ENCODE data around the gene DAG1. TPM values are rescaled to one million over a fixed set of nuclear protein-coding genes. Genes with fewer than 3 reads are reported as not detected.
A peak's percentile ranks its signal among the peaks of the same experiment; 100 is the strongest.

Gene DAG1
- total RNA-seq, 1 donor from 2014 or later = 118 TPM

DNA sequence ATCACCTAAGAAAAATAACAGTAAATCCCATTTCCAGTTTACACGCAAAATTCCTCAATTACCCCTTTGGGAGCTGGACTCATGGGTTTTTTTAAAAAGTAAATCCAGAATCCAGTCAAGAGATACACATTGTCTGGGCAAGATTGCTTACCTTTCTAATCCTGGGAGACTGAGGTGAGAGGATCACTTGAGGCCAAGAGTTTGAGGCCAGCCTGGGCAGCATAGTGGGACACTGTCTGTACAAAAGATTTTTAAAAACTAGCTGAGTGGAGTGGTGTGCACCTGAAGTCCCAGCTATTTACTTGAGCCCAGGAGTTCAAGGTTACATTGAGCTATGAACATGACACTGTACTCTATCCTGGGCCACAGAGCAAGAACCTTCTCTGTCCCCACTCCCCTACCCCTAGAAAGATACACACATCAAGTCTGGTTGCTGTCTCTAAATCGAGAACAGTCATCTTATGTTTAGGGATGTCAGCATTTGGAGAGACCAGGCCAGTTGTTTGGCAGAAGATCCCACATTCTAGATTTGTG lies 39.0 kb downstream of the DAG1 start:
- H3K27ac Mint-ChIP-seq = no peak overlapping the region
- H3K4me3 Mint-ChIP-seq = no peak overlapping the region
- H3K4me1 Mint-ChIP-seq = peaks cover 15% of the 10 kb centered on the region
- H3K27me3 Mint-ChIP-seq (ENCODE audit: low read depth) = no peaks in the 10 kb centered on the region
- DNase-seq (ENCODE audit: low spot score in 2 of 2, unreplicated experiment in 2 of 2) = no peak
- H3K36me3 Mint-ChIP-seq = peaks cover 9% of the 10 kb centered on the region
- TF ChIP-seq, protein P1, sequence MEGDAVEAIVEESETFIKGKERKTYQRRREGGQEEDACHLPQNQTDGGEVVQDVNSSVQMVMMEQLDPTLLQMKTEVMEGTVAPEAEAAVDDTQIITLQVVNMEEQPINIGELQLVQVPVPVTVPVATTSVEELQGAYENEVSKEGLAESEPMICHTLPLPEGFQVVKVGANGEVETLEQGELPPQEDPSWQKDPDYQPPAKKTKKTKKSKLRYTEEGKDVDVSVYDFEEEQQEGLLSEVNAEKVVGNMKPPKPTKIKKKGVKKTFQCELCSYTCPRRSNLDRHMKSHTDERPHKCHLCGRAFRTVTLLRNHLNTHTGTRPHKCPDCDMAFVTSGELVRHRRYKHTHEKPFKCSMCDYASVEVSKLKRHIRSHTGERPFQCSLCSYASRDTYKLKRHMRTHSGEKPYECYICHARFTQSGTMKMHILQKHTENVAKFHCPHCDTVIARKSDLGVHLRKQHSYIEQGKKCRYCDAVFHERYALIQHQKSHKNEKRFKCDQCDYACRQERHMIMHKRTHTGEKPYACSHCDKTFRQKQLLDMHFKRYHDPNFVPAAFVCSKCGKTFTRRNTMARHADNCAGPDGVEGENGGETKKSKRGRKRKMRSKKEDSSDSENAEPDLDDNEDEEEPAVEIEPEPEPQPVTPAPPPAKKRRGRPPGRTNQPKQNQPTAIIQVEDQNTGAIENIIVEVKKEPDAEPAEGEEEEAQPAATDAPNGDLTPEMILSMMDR (IDR thresholded peaks at IDR 0.05; ENCODE audit: unreplicated experiment) = no peak
- no peaks in the 10 kb centered on the region for H3K9me3 Mint-ChIP-seq

DNA sequence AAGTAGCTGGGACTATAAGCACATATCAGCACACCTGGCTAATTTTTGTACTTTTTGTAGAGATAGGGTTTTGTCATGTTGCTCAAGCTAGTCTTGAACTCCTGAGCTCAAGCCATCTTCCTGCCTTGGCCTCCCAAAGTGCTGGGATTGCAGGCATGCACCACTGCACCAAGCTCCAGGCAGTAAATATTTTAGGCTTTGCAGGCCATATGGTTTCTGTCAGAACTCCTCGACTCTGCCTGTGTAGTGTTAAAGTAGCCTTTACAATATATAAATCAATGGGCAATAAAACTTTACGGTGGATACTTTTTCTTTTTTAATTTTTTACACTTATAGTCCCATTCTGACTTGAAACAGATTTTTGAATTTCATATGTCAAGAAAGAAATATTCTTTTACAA lies 41.6 kb downstream of the DAG1 start:
- peaks cover 15% of the 10 kb centered on the region for H3K4me1 Mint-ChIP-seq
- TF ChIP-seq, protein P1 (IDR thresholded peaks at IDR 0.05; ENCODE audit: unreplicated experiment) = no peak
- H3K4me3 Mint-ChIP-seq = no peak overlapping the region
- H3K27me3 Mint-ChIP-seq (ENCODE audit: low read depth) = no peaks in the 10 kb centered on the region
- no peaks in the 10 kb centered on the region for H3K9me3 Mint-ChIP-seq
- peaks cover 17% of the 10 kb centered on the region for H3K36me3 Mint-ChIP-seq
- H3K27ac Mint-ChIP-seq = no peak overlapping the region
- no peak for DNase-seq (ENCODE audit: low spot score in 2 of 2, unreplicated experiment in 2 of 2)

DNA sequence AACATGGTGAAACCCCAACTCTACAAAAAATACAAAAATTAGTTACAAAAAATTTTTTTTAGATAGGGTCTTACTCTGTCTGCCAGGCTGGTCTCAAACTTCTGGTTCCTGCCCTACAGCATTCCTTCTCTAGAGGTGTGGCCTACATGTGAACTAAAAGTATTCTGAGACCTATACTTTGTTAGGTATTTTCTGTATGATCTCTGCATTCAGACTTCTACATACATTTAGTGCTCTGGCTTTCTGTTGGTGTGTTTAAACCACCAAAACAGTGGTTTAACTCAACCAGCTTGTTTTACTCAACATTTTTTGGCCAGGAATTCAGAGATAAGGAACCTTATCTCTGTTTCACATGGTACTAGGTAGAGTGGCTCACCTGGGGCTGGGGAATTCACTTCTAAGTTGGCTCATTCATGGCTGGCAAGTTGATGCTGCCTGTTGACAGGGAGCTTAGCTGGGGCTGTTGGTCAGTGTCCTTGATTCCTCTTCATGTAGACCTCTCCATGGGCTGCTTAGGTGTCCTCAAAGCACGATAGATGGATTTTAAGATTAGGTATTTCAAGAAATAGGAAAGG lies 42.8 kb downstream of the DAG1 start:
- H3K27ac Mint-ChIP-seq = peak overlapping the region; percentile 88
- peaks cover 13% of the 10 kb centered on the region for H3K4me1 Mint-ChIP-seq
- H3K27me3 Mint-ChIP-seq (ENCODE audit: low read depth) = no peaks in the 10 kb centered on the region
- no peak for DNase-seq (ENCODE audit: low spot score in 2 of 2, unreplicated experiment in 2 of 2)
- no peaks in the 10 kb centered on the region for H3K9me3 Mint-ChIP-seq
- peaks cover 23% of the 10 kb centered on the region for H3K36me3 Mint-ChIP-seq
- TF ChIP-seq, protein P1 (IDR thresholded peaks at IDR 0.05; ENCODE audit: unreplicated experiment) = no peak
- no peak overlapping the region for H3K4me3 Mint-ChIP-seq

DNA sequence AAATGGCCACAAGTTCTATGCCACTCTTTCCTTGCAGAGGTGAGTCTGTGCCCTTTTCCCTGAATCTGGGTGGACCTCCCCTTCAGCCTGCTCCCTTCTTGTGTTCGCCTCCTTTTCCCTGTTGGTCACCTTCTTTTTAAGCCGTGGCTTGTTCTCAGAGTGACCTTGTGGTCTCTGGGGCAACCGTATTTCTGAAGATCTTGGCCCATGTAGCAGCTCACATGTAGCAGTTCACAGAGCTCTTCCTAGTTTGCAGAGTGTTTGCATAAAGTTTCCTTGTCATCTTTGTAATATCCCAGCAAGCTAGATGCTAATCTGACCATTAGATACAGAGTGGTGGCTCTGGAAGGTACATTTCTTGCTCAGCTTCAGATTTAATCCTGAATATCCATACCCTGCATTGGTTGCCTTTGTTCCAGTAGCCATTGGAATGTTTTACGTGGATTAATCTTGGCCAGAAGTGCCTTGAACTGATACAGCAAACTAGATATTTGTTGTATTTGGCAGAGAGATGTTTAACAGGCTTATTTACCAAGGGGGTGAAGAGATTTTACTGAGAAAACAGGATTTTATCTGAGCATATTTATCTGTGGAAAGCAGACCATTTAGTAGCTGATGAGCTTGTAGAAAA lies 43.5 kb downstream of the DAG1 start:
- TF ChIP-seq, protein P1 (IDR thresholded peaks at IDR 0.05; ENCODE audit: unreplicated experiment) = no peak
- Mint-ChIP-seq H3K4me1 (peaks cover 13% of the 10 kb centered on the region), H3K9me3 (no peaks in the 10 kb centered on the region), H3K36me3 (peaks cover 23% of the 10 kb centered on the region), H3K27ac (peak overlapping the region; percentile 88), H3K4me3 (no peak overlapping the region), H3K27me3 (ENCODE audit: low read depth) (no peaks in the 10 kb centered on the region)
- DNase-seq (ENCODE audit: low spot score in 2 of 2, unreplicated experiment in 2 of 2) = no peak

DNA sequence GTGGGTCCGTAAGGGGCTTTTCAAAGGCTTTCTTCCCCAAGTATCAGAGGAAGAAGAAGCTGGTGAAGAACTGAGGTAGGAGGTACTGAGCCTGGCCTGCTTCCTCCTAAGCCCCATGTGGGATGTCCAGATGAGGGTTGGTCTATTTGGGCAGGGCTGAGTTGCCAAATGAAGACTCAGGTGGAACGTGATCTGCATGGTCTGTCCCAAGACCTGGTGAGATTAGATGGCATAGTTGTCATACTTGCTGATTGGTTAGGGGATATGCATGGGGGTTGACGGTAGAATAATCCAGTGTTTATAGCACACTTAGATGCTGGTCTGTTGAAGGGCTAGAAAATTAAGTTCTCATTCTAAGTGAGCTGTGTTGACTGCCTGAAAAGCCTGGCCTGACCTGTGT lies 47.9 kb downstream of the DAG1 start:
- Mint-ChIP-seq H3K4me3 (no peak overlapping the region), H3K4me1 (peaks cover 14% of the 10 kb centered on the region), H3K9me3 (no peaks in the 10 kb centered on the region), H3K27ac (no peak overlapping the region), H3K27me3 (ENCODE audit: low read depth) (no peaks in the 10 kb centered on the region), H3K36me3 (peaks cover 23% of the 10 kb centered on the region)
- no peak for DNase-seq (ENCODE audit: low spot score in 2 of 2, unreplicated experiment in 2 of 2)
- TF ChIP-seq, protein P1 (IDR thresholded peaks at IDR 0.05; ENCODE audit: unreplicated experiment) = no peak
